GM19397 (cell line): ENCODE measurements around the gene COL4A1.

Experiments used
- ATAC-seq: cut with Tn5 transposase; IDR thresholded peaks from one replicate; pipeline ENCODE4 v1.9.1; 2021; ENCODE audit warnings: mild to moderate bottlenecking, moderate library complexity; ENCODE audit not compliant: unreplicated experiment

Gene COL4A1

GRCh38 chr13:110227864-110228643 is 78.9 kb downstream of the COL4A1 start:
- no peak for ATAC-seq

DNA sequence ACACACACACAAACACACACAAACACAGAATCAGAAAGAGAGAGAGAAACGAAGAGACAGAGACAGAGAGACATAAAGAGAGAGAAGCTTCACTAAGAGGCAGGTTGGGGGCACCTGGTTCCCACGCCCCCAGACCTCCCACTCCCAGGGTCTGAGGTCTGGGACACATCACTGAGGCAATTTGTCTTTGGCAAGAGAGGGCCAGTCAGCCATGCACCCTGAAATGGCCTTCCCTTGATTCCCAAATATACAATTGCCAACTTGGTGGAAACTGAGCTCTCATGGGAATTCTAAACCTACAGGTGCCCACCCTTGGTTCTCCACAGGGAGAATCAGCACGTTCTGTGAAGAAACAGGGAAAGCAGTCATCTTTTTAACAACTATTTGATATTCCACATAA is 79.5 kb downstream of the COL4A1 start:
- ATAC-seq: no peak

DNA sequence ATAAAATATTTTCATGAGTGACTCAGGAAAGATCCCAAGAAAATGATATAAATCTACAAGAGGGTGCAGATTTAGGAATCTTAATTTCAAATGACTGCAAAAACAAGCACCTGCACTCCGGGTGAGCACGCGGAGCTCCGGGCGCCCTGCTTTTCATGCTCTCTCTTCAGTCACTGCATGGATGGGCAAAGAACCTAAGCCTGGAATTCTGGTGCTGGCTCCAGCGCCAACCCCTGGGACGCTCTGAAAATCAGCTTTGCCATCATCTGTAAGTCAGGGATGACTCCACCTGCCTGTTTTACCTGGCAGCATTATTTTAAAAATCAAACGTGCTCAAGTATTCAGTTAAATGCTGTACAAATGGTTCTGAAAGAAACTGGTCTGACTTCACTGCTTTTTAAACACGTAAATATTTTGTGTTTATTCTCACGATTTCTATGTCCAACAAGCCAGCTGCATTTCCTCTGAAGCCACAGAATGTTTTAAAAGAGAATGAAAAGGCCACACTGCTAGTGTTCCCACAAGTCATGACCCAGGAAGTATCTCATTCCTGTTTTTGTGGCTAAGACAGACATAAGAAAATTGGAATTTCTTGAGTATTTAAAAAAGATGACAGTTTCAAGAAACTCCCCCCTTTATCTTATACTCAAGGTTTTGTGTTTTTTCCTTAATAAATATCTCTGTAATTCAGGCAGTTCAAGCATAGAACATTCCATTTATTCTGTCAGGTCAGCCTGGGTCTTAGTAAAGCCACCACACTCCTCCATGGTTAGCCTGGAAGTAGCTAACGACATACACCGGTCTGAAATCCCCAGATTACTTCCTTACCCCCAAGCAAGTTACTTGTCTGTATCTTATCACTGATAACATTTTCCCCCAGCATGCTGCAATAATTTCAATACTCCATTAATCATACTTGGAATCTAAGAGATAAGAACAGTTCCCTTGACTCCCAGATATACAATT is 81.1 kb downstream of the COL4A1 start:
- no peak for ATAC-seq

DNA sequence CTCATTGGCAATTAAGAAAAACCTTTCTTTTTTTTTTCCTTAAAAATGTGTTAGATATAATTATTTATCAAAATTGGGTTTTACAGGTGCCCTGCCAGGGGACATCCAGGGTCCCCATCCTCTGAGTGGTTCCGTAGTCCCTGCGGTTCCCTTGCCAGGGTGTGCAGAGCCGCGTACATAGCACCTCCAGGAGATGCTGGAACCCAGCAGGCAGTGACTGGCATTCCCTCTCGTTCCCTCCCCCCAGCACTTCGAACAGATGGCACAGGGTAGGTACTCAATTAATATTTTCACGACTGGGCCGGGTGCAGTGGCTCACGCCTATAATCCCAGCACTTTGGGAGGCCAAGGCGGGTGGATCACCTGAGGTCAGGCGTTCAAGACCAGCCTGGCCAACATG is 82.0 kb downstream of the COL4A1 start:
- ATAC-seq: no peak

DNA sequence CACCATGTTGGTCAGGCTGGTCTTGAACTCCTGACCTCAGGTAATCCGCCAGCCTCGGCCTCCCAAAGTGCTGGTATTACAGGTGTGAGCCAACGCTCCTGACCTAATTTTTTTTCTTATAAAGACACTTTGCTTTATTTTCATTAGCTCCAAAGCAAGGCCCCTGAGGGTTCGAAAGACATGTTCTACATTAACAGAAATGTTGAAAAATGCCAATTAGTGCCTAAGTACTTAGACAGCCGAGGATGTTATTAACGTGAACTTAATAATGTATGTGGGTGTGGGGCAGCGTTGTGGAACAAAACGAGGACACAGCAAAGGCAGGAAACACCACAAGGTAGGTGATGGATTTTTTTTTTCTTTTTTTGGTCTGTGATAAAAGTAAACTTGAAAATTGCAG is 82.4 kb downstream of the COL4A1 start:
- no peak for ATAC-seq

DNA sequence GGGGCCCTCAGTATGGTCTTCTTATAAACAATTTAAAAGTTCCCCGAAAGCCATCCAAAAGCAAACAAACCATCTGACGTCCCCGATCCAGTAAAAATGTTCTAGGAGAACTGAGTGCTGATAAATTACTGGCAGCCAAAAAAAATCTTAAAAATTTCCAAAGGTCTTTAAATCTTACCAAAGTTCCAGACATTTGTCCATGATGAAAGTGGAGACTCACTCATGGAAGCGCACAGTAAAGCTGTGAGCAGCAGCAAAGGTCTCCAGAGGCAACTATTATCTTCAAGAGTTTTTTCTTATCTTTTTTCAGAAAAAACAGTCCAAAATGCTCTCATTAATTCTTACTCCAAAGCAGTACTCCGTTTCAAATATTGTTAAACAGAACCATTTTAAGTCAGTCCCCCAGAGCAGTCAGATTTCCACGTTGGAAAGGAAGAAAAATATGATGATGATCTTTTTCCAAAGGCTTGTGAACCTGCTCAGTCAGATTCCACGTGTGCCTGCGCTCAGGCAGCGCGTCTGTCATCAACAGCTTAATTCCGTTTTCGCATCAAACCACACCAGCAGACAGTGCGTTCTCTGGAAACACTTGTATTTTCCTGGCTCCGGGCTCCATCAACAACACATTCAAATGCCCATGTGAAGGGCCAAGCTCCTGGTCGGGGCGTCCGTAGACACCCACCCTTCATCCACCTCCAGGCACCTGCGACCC is 85.4 kb downstream of the COL4A1 start:
- ATAC-seq: no peak

DNA sequence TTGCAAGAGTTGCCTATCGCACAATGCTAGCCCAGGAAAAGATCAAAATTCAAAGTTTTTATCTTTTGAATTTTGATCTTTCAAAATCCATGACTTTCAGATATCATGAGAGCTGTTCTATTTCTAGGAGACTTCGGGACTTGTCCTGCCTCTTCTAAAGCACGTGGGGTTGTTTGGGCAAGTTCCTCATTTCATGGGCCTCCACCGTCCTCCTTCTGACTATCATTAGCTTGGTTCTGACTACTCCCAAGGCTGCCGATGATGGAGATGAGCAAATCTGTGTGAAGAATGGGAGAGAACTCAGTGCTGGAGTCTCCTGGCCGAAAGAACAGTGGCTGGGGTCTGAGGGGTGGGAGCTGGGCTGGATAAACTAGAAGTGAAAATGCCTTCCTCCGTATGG is 86.5 kb downstream of the COL4A1 start:
- no peak for ATAC-seq

DNA sequence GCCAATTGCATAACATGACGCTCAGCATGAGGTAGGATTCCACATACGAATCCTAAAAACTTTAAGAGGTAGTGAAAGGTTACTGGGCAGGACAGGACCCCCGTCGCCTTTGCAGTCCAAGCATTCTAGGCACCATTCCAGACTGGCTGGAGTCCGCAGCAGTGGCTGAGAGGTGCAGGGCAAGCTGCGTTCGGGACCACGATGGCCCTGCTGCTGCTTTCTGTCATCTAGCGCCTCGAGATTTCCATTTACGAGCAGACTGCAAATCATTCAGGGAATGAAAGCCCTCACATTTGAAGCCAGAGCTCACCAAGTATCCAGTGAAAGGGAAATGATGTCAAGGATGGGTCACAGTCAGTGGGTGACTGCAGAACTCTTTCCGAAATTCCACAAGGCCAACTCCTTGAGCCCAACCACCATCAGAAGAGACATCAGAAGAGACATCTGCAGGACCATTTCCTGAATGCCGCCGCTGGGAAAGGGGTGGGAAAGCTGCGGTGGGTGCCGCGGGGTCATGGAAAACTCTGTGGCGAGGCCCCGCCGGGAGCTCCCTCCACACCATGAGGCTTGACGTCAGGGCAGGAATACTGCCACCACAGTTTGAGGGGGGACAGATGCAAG is 88.3 kb downstream of the COL4A1 start:
- no peak for ATAC-seq

DNA sequence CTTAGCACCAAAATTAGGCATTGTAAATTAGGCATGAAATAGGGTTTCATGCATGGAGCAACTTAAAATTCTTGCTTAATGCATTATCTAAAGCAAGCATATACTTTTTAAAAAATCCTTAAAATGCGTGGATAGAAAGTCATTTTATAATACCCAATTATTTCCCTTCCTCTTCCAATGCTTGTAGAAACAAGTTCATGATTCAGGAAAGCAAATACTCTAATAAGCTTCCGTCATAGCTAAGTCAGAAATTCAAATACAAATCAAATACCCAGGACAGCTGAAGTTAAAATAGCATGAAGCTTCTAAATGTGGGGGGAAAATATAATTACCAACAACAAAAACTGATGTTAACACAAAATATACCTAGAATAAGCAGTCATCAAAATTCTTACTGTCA is 89.1 kb downstream of the COL4A1 start:
- ATAC-seq: no peak

DNA sequence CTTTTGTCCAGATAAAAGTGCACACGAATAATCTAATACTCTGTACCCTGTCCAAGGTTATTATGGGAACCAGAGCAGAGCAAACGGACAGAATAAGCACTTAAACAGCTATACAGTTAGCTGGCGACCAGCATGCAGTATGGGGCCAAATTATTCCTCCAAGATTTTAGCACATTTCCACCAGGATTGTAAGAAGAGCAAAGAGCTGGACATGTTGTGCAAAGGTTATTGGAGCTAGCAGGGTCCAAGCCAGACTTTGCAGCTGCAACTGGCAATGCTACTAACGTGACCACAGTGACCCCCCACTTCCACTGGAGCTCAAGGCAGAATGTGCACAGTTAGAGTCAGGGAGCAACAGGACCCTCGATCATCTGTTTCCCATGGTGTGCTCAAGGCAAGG is 89.9 kb downstream of the COL4A1 start:
- no peak for ATAC-seq

- no peak for ATAC-seq
Measured at GRCh38 chr13:110216398-110217041, 90.4 kb downstream of the COL4A1 start.

- no peak for ATAC-seq
Measured at GRCh38 chr13:110216006-110216397, 91.0 kb downstream of the COL4A1 start.

GRCh38 chr13:110215606-110216005 is 91.4 kb downstream of the COL4A1 start:
- no peak for ATAC-seq

- ATAC-seq: no peak
Measured at GRCh38 chr13:110214637-110215036, 92.3 kb downstream of the COL4A1 start.

DNA sequence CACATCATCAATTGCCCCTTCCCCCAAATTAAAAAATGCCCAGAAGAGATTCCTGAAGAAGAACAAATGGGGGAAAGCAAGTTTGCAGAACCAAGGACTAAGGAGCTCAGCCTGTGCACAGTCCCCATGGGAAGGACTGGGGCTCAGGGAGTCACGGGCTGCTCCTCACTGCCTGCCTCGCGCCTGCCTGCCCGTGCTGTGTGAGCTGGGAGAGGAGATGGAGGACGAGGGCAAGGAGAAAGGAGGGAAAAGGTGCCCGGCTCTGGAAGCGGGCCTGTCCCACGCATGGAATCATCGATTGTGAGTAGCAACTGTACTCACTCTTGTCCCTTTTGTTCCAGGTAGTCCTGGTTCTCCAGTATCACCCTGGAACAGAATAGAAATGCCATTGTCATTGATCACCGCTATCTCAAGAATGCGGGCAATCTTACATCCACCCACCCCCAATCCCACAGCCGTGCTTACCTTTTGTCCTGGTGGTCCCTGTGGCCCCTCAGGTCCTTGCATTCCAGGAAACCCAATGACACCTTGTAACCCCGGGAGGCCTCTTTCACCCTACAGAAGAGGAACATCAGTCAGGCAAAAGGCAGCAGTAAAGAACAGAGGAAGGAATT is 93.4 kb downstream of the COL4A1 start:
- no peak for ATAC-seq

DNA sequence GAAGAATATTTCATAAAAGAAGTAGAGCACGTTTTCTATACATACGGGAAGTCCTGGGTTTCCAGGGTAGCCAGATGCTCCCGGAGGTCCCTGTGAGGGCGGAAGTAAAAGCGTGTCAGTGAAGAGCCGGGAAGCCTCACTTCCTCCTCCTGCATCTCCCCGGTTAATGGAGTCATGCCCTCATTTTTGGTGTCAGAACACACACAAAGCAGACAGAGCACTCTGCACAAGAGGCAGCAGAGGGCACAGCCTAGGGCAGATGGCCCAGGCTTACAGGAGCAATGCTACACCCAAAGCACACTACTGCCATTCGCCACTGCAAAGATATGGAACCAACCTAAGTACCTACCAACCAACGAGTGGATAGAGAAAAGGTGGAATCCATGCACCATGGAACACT is 94.4 kb downstream of the COL4A1 start:
- no peak for ATAC-seq

DNA sequence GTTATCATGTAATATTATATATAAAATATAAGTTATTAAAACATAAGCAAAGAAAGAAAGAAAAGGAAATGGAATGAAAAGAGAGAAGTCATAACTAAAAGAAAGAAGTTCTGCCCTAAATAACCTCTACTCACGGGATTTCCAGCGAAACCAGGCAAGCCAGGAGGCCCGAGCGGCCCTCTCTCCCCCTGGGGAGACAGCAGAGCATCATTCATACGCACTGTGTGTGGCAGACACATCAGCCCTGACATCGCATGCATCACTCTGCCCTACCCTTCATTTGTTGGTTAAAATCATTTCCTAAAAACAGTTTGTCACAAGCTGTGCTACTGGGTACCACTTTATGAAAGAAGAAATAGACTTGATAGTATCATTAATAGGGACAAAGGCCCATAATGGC is 95.2 kb downstream of the COL4A1 start:
- ATAC-seq: no peak

- no peak for ATAC-seq
Measured at GRCh38 chr13:110211046-110211445, 95.9 kb downstream of the COL4A1 start.

GRCh38 chr13:110210604-110210985 is 96.4 kb downstream of the COL4A1 start:
- no peak for ATAC-seq

GRCh38 chr13:110209950-110210603 is 96.9 kb downstream of the COL4A1 start:
- ATAC-seq: no peak
